H1 (cell line): ENCODE results near the gene SARNP. TPM values are rescaled to one million over a fixed set of nuclear protein-coding genes. Genes with fewer than 3 reads are reported as not detected.

Experiments used
- CTCF ChIA-PET: fragments of 300-600 bp; sonication (Branson Sonifier 250); formaldehyde crosslinking; loops from one replicate; lab custom pipeline; 2021; ENCODE audit not compliant: partially characterized antibody; lab: Charles Lee
- POLR2A ChIA-PET: fragments of 300-600 bp; sonication (Branson Sonifier 250); formaldehyde crosslinking; loops from one replicate; lab custom pipeline; 2021; ENCODE audit warnings: inconsistent platforms; ENCODE audit not compliant: partially characterized antibody; lab: Charles Lee
- DNase-seq, 2 experiments: peaks; one replicate each; pipeline versions ENCODE4 v3.0.0 to v3.0.0-alpha.2; 2010 to 2022; ENCODE audit warnings: low spot score in 2 of 2, low read depth in 1 of 2, mixed read lengths in 1 of 2
- FAIRE-seq: peaks from 2 replicates; lab custom pipeline; 2011; peaks lifted over from hg19 to GRCh38; lab: Jason Lieb, UNC
- H2AFZ ChIP-seq: 2 replicates; pipeline ENCODE4 v1.8.1; 2012; ENCODE audit warnings: low read length, inconsistent platforms
- H2AK5ac ChIP-seq: 2 replicates; pipeline ENCODE4 v1.6.1; 2013; ENCODE audit warnings: low read depth, low read length
- H2BK120ac ChIP-seq: replicated peaks from 2 replicates; pipeline ENCODE3; 2013; ENCODE audit warnings: low read depth, low read length, inconsistent platforms
- H2BK12ac ChIP-seq: 2 replicates; pipeline ENCODE4 v1.6.1; 2013; ENCODE audit warnings: low read depth, low read length
- H2BK15ac ChIP-seq: 2 replicates; pipeline ENCODE4 v1.6.1; 2013; ENCODE audit warnings: low read length
- H2BK20ac ChIP-seq: 2 replicates; pipeline ENCODE4 v1.6.1; 2013; ENCODE audit warnings: low read length
- H2BK5ac ChIP-seq: 2 replicates; pipeline ENCODE4 v1.6.1; 2013; ENCODE audit warnings: low read depth, low read length
- H3K14ac ChIP-seq: 2 replicates; pipeline ENCODE4 v1.6.1; 2013; ENCODE audit warnings: inconsistent platforms; ENCODE audit not compliant: insufficient read length
- H3K18ac ChIP-seq: 2 replicates; pipeline ENCODE4 v1.6.1; 2013; ENCODE audit warnings: low read length; ENCODE audit errors: extremely low read depth
- H3K23ac ChIP-seq: 2 replicates; pipeline ENCODE4 v1.6.1; 2013; ENCODE audit warnings: inconsistent platforms; ENCODE audit not compliant: insufficient read length
- H3K23me2 ChIP-seq: 2 replicates; pipeline ENCODE4 v1.6.1; 2013; ENCODE audit warnings: low read depth, low read length
- H3K27ac ChIP-seq: 2 replicates; pipeline ENCODE4 v1.6.1; 2011; ENCODE audit warnings: low read depth, low read length, inconsistent platforms
- H3K27me3 ChIP-seq, 4 experiments: replicated peaks in 1 of 4; 1 replicate in 1 of 4; 2 replicates in 3 of 4; pipeline versions ENCODE4 v1.6.1 to v1.8.1; 2011 to 2013; ENCODE audit warnings: low read length in 3 of 4, mild to moderate bottlenecking in 3 of 4, inconsistent platforms in 2 of 4, mixed read lengths in 2 of 4, moderate library complexity in 1 of 4; ENCODE audit not compliant: control insufficient read depth in 3 of 4, insufficient read depth in 3 of 4; ENCODE audit errors: extremely low read depth in 1 of 4
- H3K36me3 ChIP-seq, 4 experiments: 2 replicates each; pipeline versions ENCODE4 v1.6.1 to v1.8.1; 2011 to 2013; ENCODE audit warnings: mild to moderate bottlenecking in 4 of 4, low read length in 3 of 4, moderate library complexity in 2 of 4, control low read depth in 1 of 4, inconsistent platforms in 1 of 4; ENCODE audit not compliant: insufficient read depth in 4 of 4, control insufficient read depth in 2 of 4
- H3K4ac ChIP-seq: replicated peaks from 2 replicates; pipeline ENCODE3; 2013; ENCODE audit warnings: low read length, low read depth, mixed read lengths, inconsistent platforms; ENCODE audit not compliant: insufficient read length
- H3K4me1 ChIP-seq, 4 experiments: replicated peaks in 1 of 4; 1 replicate in 1 of 4; 2 replicates in 3 of 4; pipeline versions ENCODE4 v1.6.1 to v1.8.1; 2011 to 2013; ENCODE audit warnings: low read length in 3 of 4, inconsistent platforms in 2 of 4, mixed read lengths in 1 of 4; ENCODE audit not compliant: insufficient read depth in 4 of 4, control insufficient read depth in 3 of 4
- H3K4me2 ChIP-seq, 2 experiments: 2 replicates each; pipeline versions ENCODE4 v1.6.1 to v1.8.1; 2011 to 2013; ENCODE audit warnings: low read depth in 2 of 2, low read length in 2 of 2, control low read depth in 1 of 2, inconsistent platforms in 1 of 2, mild to moderate bottlenecking in 1 of 2; ENCODE audit not compliant: insufficient read depth in 1 of 2
- H3K4me3 ChIP-seq, 4 experiments: fragments of 200-600, 300-600 bp in 1 of 4; sonication (generic), shearing (Covaris generic), sonication (Bioruptor Twin) in 1 of 4; 2 replicates each; pipeline versions ENCODE4 v1.5.1 to v1.8.1; 2011 to 2016; ENCODE audit warnings: low read length in 4 of 4, low read depth in 3 of 4, control low read depth in 2 of 4, inconsistent platforms in 2 of 4, mild to moderate bottlenecking in 2 of 4, mixed read lengths in 1 of 4, moderate library complexity in 1 of 4; ENCODE audit not compliant: insufficient read depth in 2 of 4; ENCODE audit errors: extremely low read depth in 1 of 4
- H3K56ac ChIP-seq: replicated peaks from 2 replicates; pipeline ENCODE3; 2013; ENCODE audit warnings: low read depth, mild to moderate bottlenecking, mixed read lengths, low read length, inconsistent platforms; ENCODE audit not compliant: insufficient read length
- H3K79me1 ChIP-seq: 2 replicates; pipeline ENCODE4 v1.6.1; 2013; ENCODE audit warnings: low read depth, low read length, control low read depth
- H3K79me2 ChIP-seq, 2 experiments: 2 replicates each; pipeline versions ENCODE4 v1.6.1 to v1.8.1; 2012 to 2013; ENCODE audit warnings: low read length in 2 of 2, mild to moderate bottlenecking in 2 of 2, inconsistent platforms in 1 of 2; ENCODE audit not compliant: insufficient read depth in 2 of 2, control insufficient read depth in 1 of 2
- H3K9ac ChIP-seq, 4 experiments: replicated peaks in 1 of 4; 1 replicate in 1 of 4; 2 replicates in 3 of 4; pipeline versions ENCODE4 v1.6.1 to v1.8.1; 2011 to 2013; ENCODE audit warnings: low read depth in 3 of 4, low read length in 3 of 4, control low read depth in 2 of 4, mild to moderate bottlenecking in 2 of 4, moderate library complexity in 2 of 4, inconsistent platforms in 1 of 4; ENCODE audit errors: extremely low read depth in 1 of 4
- H3K9me3 ChIP-seq, 2 experiments: 2 replicates each; pipeline versions ENCODE4 v1.6.1 to v1.8.1; 2012 to 2013; ENCODE audit warnings: mild to moderate bottlenecking in 2 of 2, moderate library complexity in 2 of 2, control low read depth in 1 of 2, inconsistent platforms in 1 of 2, low read depth in 1 of 2, low read length in 1 of 2, mixed read lengths in 1 of 2; ENCODE audit not compliant: insufficient read depth in 2 of 2
- H4K20me1 ChIP-seq, 2 experiments: replicated peaks in 1 of 2; 2 replicates each; pipeline versions ENCODE3 to v1.8.1; 2011 to 2013; ENCODE audit warnings: inconsistent platforms in 2 of 2, low read length in 2 of 2, mild to moderate bottlenecking in 1 of 2; ENCODE audit not compliant: insufficient read depth in 2 of 2, control insufficient read depth in 1 of 2
- H4K5ac ChIP-seq: 2 replicates; pipeline ENCODE4 v1.6.1; 2013; ENCODE audit warnings: low read length, low read depth, mixed read lengths, inconsistent platforms; ENCODE audit not compliant: insufficient read length
- H4K8ac ChIP-seq: 2 replicates; pipeline ENCODE4 v1.8.0; 2013; ENCODE audit warnings: mild to moderate bottlenecking, moderate library complexity, low read length, inconsistent platforms; ENCODE audit not compliant: insufficient read depth; ENCODE audit errors: extremely low read depth
- H4K91ac ChIP-seq: replicated peaks from 2 replicates; pipeline ENCODE3; 2013; ENCODE audit warnings: low read length, mixed read lengths, inconsistent platforms; ENCODE audit not compliant: insufficient read length
- CBX8 ChIP-seq: fragments of 300-800, 300-1000 bp; sonication (generic); IDR thresholded peaks from 2 replicates; pipeline ENCODE4 v1.7.1; 2016; ENCODE audit warnings: low read depth, low read length, borderline replicate concordance
- CHD2 ChIP-seq: IDR thresholded peaks from 2 replicates; pipeline ENCODE4 v1.6.1; 2012; ENCODE audit warnings: low read length, improper control_type of control experiment
- EP300 ChIP-seq, 2 experiments: IDR thresholded peaks; 1 replicate in 1 of 2; 2 replicates in 1 of 2; pipeline ENCODE4 v1.6.1; 2011 to 2012; ENCODE audit warnings: low read depth in 2 of 2, low read length in 2 of 2, mild to moderate bottlenecking in 2 of 2, borderline replicate concordance in 1 of 2, inconsistent platforms in 1 of 2, moderate library complexity in 1 of 2
- EZH2 ChIP-seq: fragments of 200-600 bp; sonication (generic); IDR thresholded peaks from 2 replicates; pipeline ENCODE4 v1.7.1; 2012; ENCODE audit warnings: low read depth, mild to moderate bottlenecking, moderate library complexity, low read length, inconsistent platforms; ENCODE audit not compliant: severe bottlenecking
- HDAC6 ChIP-seq: IDR thresholded peaks from one replicate; pipeline ENCODE4 v1.7.1; 2012; ENCODE audit warnings: low read depth, mild to moderate bottlenecking, inconsistent platforms, low read length, moderate library complexity
- KDM4A ChIP-seq: IDR thresholded peaks from one replicate; pipeline ENCODE4 v1.7.1; 2012; ENCODE audit warnings: low read depth, mild to moderate bottlenecking, moderate library complexity, low read length, inconsistent platforms; ENCODE audit not compliant: severe bottlenecking
- PHF8 ChIP-seq: fragments of 200-600 bp; sonication (generic); conservative IDR thresholded peaks from 2 replicates; pipeline ENCODE4 v1.7.1; 2012; ENCODE audit warnings: low read depth, mild to moderate bottlenecking, inconsistent platforms, low read length, moderate library complexity
- SIX5 ChIP-seq: IDR thresholded peaks from 2 replicates; pipeline ENCODE4 v1.6.1; 2011; ENCODE audit warnings: mild to moderate bottlenecking, low read depth, low read length
- SUZ12 ChIP-seq: fragments of 200-600 bp; sonication (generic); IDR thresholded peaks from 2 replicates; pipeline ENCODE4 v1.6.1; 2012; ENCODE audit warnings: mild to moderate bottlenecking, inconsistent platforms, low read length, moderate library complexity, mixed read lengths
- TCF12 ChIP-seq: IDR thresholded peaks from 2 replicates; pipeline ENCODE4 v1.6.1; 2011; ENCODE audit warnings: low read depth, mild to moderate bottlenecking, low read length
- TEAD4 ChIP-seq: IDR thresholded peaks from 2 replicates; pipeline ENCODE4 v1.6.1; 2012; ENCODE audit warnings: low read depth, low read length, inconsistent platforms, mixed read lengths
- WGBS, 2 experiments: shearing (Covaris generic) in 1 of 2; methylation state at CpG; one replicate each; pipeline versions ENCODE4 v1.1.6 to v1.1.7; 2013 to 2015; ENCODE audit warnings: low lambda C conversion rate in 2 of 2, mixed read lengths in 2 of 2, inconsistent platforms in 1 of 2, low coverage in 1 of 2, missing lambda C conversion rate in 1 of 2; ENCODE audit not compliant: insufficient replicate concordance in 2 of 2, insufficient coverage in 1 of 2, insufficient read length in 1 of 2; ENCODE audit errors: extremely low coverage in 1 of 2, missing lambda C conversion rate in 1 of 2; 5-methylcytosine and 5-hydroxymethylcytosine counted together
- polyA plus RNA-seq, 7 experiments: library from polyadenylated mRNA; depleted of rRNA in 3 of 7; stranded (reverse) in 5 of 7; unstranded in 2 of 7; fragments of >200 nt in 5 of 7; fragments of 200-250 nt in 2 of 7; gene quantifications; 1 replicate in 5 of 7; 2 replicates in 1 of 7; 4 replicates in 1 of 7; pipeline versions ENCODE4 v1.2.1 to v1.2.3, GENCODE V29; 2011 to 2013; ENCODE audit warnings: missing spikeins in 2 of 7, mixed read lengths in 2 of 7
- total RNA-seq: library from RNA; stranded (reverse); fragmentation: NEBNext Ultra II Directional; extraction: Animal tissue kit (Norgen Biotek cat#: 25700); gene quantifications from 2 replicates; pipeline ENCODE4 v1.2.1, GENCODE V29; 2021

SARNP gene
- total and polyA plus RNA-seq, 2 of the 8 experiments (the other 6 are each of a cell fraction or from before 2014, with no cell fraction given), result 114 to 226 TPM

GRCh38 chr12:55741931-55742680 is 75.4 kb downstream of the SARNP start:
- H3K4me2 ChIP-seq, result peak overlapping the region; percentile 85 to 93
- H3K79me1 ChIP-seq, result peaks cover 4% of the 10 kb centered on the region; the same call in 1 of the 2 replicates
- H3K4me1 ChIP-seq, result peaks cover 3 to 35% (median 13%) of the 10 kb centered on the region in 4 experiments; a peak in 6 of 7 replicates
- peak overlapping the region; percentile 91; the same call in 1 of the 2 replicates for H2BK12ac ChIP-seq
- no peak overlapping the region for H3K56ac ChIP-seq
- H4K5ac ChIP-seq, result peak overlapping the region; percentile 16
- no peaks in the 10 kb centered on the region for H3K27me3 ChIP-seq
- peak overlapping the region; percentile 58 for H3K4ac ChIP-seq
- no peak for FAIRE-seq
- H2BK5ac ChIP-seq, result peak overlapping the region; percentile 3; the same call in 1 of the 2 replicates
- no peak overlapping the region for H4K91ac ChIP-seq
- ChIA-PET POLR2A (interaction anchor here (0.6 to 34.1 kb wide), 14 partner anchors 12 to 362 kb away, joined by 3 to 809 read pairs (median 5); partner anchors contain the start of genes CD63, DNAJC14, PYM1 and SUOX), CTCF (interaction anchor here (0.6 to 11.1 kb wide), 12 partner anchors 11 to 1410 kb away, joined by 3 to 224 read pairs (median 4); partner anchors contain the start of genes ORMDL2, SARNP and SMARCC2)
- no peak overlapping the region for H2AFZ ChIP-seq
- H3K23me2 ChIP-seq, result peaks cover 32% of the 10 kb centered on the region
- peak overlapping the region; percentile 86; the same call in 1 of the 2 replicates for H2BK20ac ChIP-seq
- peak overlapping the region; percentile 73; the same call in 1 of the 2 replicates for H3K18ac ChIP-seq
- WGBS, 2 experiments, result 64% methylated on average over 3 of the region's 3 CpGs; no CpG with 5 or more reads in 1 of the 2 experiments
- H3K4me3 ChIP-seq, result peak overlapping the region; percentile 42 to 87 (median 53); a peak in 6 of 8 replicates
- H2BK120ac ChIP-seq, result no peak overlapping the region
- H2BK15ac ChIP-seq, result 0 out of 2 replicates have a peak overlapping the region, but pooled peaks have one; percentile 46
- H3K27ac ChIP-seq, result no peak overlapping the region
- no peaks in the 10 kb centered on the region for H3K36me3 ChIP-seq
- H4K8ac ChIP-seq, result no peak overlapping the region
- no peak overlapping the region for H2AK5ac ChIP-seq
- peaks cover 5 to 30% of the 10 kb centered on the region in 2 experiments; a peak in 3 of 4 replicates for H3K79me2 ChIP-seq
- H3K9me3 ChIP-seq, result no peaks in the 10 kb centered on the region
- H4K20me1 ChIP-seq, result peaks cover under 1 to 1% of the 10 kb centered on the region in 2 experiments
- no peak overlapping the region for H3K23ac ChIP-seq
- H3K14ac ChIP-seq, result no peak overlapping the region
- H3K9ac ChIP-seq, result peak overlapping the region in 2 of 4 experiments; percentile 20 to 29; a peak in 3 of 7 replicates
- DNase-seq, result no peak
- TF ChIP-seq PHF8 (no peak), EP300 (IDR thresholded peaks at IDR 0.05; ENCODE audit: borderline replicate concordance in 1 of 2, low read depth in 2 of 2, low read length in 2 of 2) (no peak), SUZ12 (no peak), SIX5 (no peak), CHD2 (no peak), HDAC6 (no peak), CBX8 (no peak), KDM4A (no peak), TEAD4 (no peak), EZH2 (no peak), TCF12 (no peak)
